H7 (cell line): ENCODE results near the gene BCCIP. TPM values are rescaled to one million over a fixed set of nuclear protein-coding genes. Genes with fewer than 3 reads are reported as not detected.

Experiments used
- DNase-seq: peaks from one replicate; pipeline ENCODE4 v3.0.0; 2012
- H3K27me3 ChIP-seq: 2 replicates; pipeline ENCODE4 v1.6.0; 2011; ENCODE audit warnings: mild to moderate bottlenecking, low read length; ENCODE audit not compliant: control insufficient read depth, insufficient read depth
- H3K36me3 ChIP-seq: replicated peaks from 2 replicates; pipeline ENCODE4 v1.5.1; 2011; ENCODE audit warnings: low read length; ENCODE audit not compliant: control insufficient read depth, insufficient read depth
- H3K4me3 ChIP-seq: 2 replicates; pipeline ENCODE4 v1.5.1; 2011; ENCODE audit warnings: low read depth, mild to moderate bottlenecking, control low read depth, low read length, moderate library complexity; ENCODE audit not compliant: insufficient read depth
- total RNA-seq: library from RNA; depleted of rRNA; stranded (reverse); fragments of >200 nt; shearing (Covaris generic); gene quantifications from 2 replicates; pipeline ENCODE4 v1.2.3, GENCODE V29; 2014; rRNA removed

Gene BCCIP
- 72.6 and 83.6 TPM in 2 replicates for total RNA-seq

DNA sequence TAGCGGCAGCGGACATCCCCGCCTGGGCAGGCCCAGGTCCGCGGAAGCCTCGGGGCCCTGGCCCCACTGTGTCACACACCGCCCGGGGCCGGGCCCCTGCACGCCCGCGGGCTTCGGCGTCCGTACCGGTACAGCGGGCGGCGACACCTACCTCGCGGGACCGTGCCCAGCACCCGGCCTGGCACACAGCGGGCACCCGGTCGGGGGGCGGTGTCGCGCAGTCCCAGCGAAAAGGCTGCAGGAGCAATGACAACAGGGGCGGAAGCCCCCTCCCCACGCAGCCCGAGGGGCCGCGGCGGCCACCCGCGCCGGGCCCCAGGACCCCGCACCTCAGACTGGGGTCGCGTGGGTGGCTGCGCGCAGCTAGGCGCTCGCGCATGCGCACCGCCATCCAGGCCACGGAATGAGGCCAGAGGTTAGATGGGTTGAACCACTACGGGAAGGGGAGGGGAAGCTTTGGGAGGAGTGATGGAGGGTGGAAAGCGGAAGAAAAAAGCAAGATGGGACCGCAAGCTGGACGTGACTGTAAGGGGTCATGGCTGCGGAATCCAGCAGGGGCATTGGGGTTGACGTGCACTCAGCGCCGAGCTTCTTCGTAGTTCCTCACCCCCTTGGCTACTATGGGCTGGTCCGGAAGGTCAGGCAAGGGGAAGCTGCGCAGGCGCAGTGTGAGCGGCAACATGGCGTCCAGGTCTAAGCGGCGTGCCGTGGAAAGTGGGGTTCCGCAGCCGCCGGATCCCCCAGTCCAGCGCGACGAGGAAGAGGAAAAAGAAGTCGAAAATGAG is at the start of gene BCCIP, which contains the start of gene UROS:
BCCIP (plus strand) TSS at position 669 of the 785 bp plus-strand sequence; CDS start at position 681, 12 bp downstream.
UROS (minus strand) TSS at position 381 of the 785 bp plus-strand sequence. CDS start 6,759 bp downstream, outside the sequence.
- Histone ChIP-seq H3K4me3 (peak within 1 kb of the TSS; percentile 95), H3K27me3 (no peaks in the 10 kb centered on the region), H3K36me3 (peaks cover 8% of the 10 kb centered on the region)
- peak; percentile 96 for DNase-seq

DNA sequence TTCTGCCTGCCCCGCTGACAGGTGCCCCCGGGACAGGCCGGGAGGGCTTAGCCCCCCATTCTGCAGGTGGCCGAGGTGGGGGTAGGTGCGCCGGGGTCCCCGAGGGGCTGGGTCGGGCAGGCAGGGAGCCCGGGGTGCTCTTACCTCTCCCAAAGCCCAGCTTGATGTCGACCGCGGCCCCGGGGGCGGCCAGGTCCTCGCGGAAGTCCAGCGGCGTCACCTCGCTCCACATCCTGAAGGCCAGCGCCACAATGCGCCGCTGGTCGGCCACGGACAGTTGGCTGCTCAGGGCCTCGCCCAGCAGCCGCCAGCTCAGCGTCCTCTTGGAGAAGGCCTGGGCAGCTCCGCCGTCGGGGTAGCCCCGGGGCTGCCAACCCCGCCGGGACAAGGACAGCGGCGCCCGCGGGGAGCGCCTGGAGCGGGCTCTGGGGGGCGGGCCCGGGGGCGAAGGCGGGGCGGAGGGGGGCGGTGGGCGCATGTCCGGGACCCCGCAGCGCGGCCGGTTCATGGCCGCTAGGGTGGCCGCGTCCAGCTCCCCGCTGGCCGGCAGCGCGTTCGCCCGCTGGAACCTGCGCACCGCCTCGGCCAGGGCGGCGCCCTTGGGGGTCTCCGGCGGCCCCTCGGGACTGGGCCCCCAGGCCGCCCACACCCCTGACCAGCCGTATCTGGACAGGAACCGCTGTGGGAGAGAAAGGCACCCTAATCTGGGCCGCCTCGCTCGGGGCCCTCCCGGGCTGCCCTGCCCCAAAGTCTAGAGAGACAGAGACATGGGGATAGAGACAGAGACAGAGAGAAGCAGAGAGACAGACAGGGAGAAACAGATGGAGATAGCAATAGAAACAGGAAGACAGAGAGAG is 49.4 kb upstream of the BCCIP start:
- no peaks in the 10 kb centered on the region for H3K27me3 ChIP-seq
- no peak for DNase-seq
- no peak overlapping the region for H3K4me3 ChIP-seq
- no peaks in the 10 kb centered on the region for H3K36me3 ChIP-seq

DNA sequence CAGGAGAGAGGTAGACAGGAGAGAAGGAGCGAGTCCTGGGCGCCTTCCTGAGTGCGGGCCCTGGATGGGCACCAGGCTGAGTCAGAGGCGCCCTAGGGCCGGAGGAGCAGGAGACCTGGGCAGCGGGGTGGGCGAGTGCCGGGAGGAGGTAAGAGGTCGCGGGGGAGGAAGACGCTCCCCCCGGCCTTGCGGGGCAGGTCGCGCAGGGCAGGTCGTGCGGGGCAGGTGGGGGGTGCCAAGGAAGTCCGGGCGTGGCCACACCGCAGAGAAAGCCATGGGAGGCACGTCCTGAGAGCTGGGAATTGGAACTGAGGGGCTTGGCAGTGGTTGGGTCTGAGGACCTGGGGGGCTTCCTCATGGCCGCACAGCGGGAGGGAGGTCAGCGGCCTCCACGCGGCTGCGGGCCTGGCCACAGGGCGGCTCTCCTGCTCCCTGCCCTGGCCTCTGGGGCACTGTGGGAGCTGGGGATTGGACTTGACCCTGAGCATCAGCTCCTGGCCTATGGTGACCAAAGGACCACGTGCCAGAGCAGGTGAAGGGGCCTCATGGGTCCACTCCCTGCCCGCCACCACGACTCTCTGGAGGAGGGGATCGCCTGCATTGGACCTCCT is 48.7 kb upstream of the BCCIP start:
- peak; percentile 60 for DNase-seq
- no peak overlapping the region for H3K4me3 ChIP-seq
- H3K27me3 ChIP-seq = no peaks in the 10 kb centered on the region
- H3K36me3 ChIP-seq = no peaks in the 10 kb centered on the region

DNA sequence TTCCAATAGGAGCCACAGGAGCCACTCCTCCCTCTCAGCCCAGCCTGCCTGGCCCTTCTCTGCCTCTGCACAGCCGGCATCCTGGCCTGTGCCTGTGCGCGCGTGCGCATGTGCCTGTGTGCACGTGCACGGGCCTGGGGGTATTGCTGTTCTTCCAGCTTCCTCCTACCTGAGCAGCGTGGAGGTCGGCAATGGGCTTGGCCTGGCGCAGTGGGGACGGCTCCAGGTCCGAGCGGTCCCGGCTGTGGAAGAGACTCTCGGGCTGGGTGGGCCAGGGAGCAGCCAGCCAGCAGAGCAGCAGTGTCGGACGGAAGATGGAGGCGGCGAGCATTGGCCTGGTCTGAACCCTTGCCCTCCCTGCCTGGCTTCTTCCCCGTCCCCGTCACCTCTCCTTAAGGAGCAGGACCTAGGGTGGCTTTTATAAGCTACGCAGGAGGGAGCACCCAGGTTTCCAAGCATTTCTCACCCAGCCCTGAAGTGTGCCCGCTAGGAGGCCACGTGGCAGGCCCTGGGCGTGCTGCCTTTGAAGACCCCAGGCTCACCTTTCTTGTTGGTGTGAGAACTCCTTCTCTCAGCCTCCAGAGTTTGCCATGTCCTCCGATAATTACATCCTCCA is 47.7 kb upstream of the BCCIP start, which contains the start of gene MMP21:
MMP21 (minus strand) TSS at position 331 of the 616 bp plus-strand sequence; CDS start at position 331, 0 bp downstream.
- no peaks in the 10 kb centered on the region for H3K36me3 ChIP-seq
- H3K27me3 ChIP-seq = no peaks in the 10 kb centered on the region
- no peak for DNase-seq
- H3K4me3 ChIP-seq = no peak within 1 kb of the TSS

DNA sequence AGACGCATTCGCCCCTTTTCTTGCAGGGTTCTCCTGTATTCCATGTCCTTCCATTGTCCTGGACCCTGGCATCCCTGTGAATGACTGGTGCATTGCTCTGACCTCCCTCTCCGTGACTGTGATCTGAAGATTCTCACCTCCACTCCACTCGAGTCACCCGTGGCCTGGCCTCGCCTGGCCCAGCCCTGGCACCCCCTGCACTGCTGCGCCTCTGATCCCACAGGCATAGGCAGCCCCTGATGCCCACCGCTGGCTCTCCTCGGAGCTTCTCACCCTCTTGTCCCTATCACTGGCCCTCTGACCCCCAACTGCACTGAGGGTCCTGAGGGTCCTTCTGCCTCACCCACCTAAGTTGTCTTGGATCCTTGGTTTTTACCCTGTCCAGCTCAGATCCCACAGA is 45.5 kb upstream of the BCCIP start:
- no peaks in the 10 kb centered on the region for H3K36me3 ChIP-seq
- no peak for DNase-seq
- H3K27me3 ChIP-seq = no peaks in the 10 kb centered on the region
- H3K4me3 ChIP-seq = no peak overlapping the region

DNA sequence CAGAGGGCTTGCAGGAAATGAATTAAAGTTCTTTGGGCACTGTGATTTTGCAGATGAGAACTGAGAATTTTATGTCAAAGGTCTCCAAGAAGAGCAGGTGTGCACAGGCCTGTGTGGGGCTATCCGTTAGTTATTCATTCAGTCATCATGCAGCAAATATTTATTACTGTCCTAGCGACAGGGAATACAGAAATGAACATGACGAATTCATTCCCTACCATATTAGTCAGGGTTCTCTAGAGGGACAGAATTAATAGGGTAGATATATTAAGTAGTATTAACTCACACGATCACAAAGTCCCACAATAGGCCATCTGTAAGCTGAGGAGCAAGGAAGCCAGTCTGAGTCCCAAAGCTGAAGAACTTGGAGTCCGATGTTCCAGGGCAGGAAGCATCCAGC is 44.8 kb upstream of the BCCIP start:
- Histone ChIP-seq H3K4me3 (no peak overlapping the region), H3K36me3 (no peaks in the 10 kb centered on the region), H3K27me3 (no peaks in the 10 kb centered on the region)
- DNase-seq = no peak

DNA sequence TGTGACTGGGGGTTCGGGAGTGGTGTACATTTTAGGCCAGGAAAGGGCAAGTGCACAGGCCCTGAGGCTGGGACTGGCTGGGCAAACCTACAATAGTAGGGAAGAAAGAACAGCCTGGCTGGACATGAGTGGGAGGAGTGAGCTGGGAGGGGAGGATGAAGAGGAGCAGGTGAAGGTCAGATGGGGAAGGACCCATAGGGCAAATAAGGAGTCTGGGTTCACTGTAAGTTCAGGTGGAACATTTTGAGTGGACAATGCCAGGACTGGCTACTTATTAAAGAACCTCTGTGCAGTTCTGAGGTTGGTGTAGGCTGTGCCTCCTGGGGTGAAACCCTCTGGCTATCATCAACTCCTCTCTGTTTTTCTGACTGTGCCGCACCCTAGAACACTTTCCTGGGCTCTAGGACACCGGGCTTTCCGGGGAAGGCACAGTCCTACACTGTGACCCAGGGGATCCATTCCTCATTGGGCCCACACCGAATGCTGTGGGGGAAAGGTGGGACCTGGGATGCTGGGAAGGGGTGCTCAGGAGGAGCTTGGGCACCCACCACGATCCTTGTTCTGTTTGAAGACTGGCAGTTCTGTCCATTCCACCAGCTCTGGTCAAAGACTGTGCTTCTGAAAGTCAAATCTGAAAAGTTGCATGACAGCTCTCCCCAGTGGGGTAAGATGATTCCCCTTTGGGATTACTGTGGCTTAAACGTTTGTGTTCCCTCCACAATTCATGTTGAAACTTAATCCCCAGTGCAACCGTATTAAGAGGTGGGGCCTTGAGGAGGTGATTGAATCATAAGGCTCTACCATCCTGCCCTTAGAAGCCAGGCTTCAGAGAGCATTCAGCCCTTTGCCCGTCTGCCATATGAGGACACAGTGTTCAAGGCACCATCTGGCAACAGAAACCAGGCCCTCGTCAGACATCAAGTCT is 43.7 kb upstream of the BCCIP start:
- no peak overlapping the region for H3K4me3 ChIP-seq
- H3K36me3 ChIP-seq = no peaks in the 10 kb centered on the region
- H3K27me3 ChIP-seq = no peaks in the 10 kb centered on the region
- no peak for DNase-seq

DNA sequence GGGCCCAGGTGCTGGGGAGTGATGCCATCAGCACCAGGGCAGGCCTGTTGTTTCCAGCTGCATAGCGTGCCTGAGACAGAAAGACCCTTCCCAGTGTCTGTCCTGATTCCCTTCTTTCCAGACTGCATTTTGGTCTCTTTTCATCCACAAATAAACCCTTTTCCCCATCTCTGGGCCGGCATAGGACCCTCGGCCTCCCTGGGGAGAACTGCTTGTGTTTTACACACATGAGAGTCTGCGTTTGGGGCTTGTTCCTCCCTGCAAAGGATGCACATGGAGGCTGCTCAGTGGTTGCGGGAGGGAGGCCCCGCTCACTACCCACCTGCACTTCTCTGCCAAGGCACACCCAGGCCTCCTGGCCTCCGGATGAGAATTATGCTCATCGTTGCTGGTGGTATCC is 42.0 kb upstream of the BCCIP start:
- Histone ChIP-seq H3K27me3 (no peaks in the 10 kb centered on the region), H3K4me3 (no peak overlapping the region), H3K36me3 (no peaks in the 10 kb centered on the region)
- DNase-seq = no peak

DNA sequence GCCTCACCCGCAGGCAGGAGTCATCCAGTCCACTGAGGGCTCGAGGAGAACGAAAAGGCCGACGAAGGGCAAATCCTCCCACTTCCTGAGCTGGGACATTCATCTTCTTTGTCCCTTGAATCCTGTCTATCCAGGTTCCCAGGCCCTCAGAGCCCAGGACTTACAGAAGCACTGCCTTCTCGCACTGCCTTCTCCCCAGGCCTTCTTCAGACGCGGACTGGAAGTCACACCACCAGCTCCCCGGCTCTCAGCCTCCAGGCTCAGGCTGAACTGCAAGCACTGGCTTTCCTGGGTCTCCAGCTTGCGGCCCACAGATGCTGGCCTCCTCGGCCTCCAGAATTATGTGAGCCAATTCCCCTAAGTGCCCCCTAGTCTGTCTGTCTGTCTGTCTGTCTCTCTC is 41.3 kb upstream of the BCCIP start:
- Histone ChIP-seq H3K27me3 (no peaks in the 10 kb centered on the region), H3K36me3 (no peaks in the 10 kb centered on the region), H3K4me3 (no peak overlapping the region)
- no peak for DNase-seq

DNA sequence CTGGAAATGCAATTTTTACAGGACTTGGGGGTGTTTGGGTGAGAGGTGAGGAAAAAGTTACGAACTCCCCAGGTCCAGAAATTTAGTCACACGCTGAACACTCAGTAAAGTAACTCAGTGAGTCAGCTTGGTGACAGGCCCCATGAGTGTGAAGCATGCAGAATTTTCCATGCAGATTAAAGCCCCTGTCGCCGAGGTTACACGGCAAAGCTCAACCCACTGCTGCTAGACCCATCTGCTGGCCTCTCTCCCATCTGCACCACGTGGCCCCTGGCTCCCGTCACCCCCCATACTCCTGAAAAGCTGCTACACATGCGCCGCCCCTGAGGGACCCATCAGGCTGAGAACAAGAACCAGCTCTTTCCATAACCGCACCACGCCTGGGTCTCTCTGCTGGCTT is 40.7 kb upstream of the BCCIP start:
- Histone ChIP-seq H3K36me3 (no peaks in the 10 kb centered on the region), H3K4me3 (no peak overlapping the region), H3K27me3 (no peaks in the 10 kb centered on the region)
- no peak for DNase-seq

DNA sequence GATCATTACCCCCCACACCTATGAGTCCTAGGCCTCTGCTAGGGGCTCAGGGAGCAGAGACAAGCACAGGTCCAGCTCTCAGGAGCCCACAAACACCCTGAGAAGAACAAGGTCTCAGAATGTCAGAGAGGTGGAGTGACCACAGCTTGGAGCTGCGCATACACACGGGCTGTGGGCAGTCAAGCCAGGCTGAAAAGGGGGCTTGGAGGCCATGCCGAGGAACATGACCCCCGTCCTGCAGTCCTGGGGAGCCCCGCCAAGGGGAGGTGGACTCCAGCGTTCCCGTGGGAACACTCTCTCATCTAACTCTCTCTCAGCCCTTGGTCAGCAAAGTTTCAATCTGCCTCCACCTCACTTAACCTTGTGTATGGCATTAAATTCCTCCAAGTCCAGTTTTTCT is 39.9 kb upstream of the BCCIP start:
- H3K36me3 ChIP-seq = no peaks in the 10 kb centered on the region; the same call in 1 of the 2 replicates
- no peak for DNase-seq
- H3K4me3 ChIP-seq = no peak overlapping the region
- no peaks in the 10 kb centered on the region for H3K27me3 ChIP-seq

DNA sequence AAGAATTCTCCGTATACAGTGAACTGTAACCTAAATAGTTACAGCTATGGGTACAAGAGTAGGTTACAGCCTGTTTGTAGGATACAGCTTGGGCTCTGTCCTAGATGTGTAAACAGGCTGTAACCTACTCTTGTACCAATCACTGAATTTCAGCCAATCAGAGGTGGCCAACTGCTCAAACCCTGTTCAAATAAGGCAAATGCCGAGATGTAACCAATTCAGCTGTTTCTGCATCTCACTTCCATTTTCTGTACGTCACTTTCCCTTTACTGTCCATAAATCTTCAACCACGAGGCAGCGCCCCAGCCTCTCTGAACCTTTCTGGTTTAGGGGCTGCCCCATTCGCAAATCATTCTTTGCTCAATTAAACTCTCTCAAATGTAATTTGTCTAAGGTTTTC is 39.4 kb upstream of the BCCIP start:
- Histone ChIP-seq H3K27me3 (no peaks in the 10 kb centered on the region), H3K36me3 (no peaks in the 10 kb centered on the region; the same call in 1 of the 2 replicates), H3K4me3 (no peak overlapping the region)
- no peak for DNase-seq

DNA sequence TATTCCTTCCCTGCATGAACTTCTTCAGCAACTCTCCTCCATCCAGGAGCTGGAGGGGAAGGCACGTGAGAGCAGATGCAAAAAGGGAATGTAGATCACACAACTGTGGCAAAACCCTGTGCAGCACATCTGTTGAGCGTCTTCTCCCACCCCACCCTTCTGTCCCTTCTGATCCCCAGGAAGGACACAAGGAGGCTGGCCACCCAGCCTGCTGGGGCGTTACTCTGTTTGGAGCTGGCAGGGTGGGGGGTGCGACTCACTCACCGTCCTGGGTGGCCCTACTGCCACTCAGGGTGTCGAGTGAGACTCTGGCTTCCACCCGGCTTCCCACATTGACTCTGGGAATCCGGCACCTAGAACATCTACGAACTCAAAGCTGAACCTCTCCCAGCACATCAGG is 37.6 kb upstream of the BCCIP start:
- no peak overlapping the region for H3K4me3 ChIP-seq
- no peaks in the 10 kb centered on the region; the same call in 1 of the 2 replicates for H3K36me3 ChIP-seq
- DNase-seq = no peak
- H3K27me3 ChIP-seq = no peaks in the 10 kb centered on the region
